H1 (cell line): ENCODE data around the gene ATP6V1G3. TPM values are rescaled to one million over a fixed set of nuclear protein-coding genes. Genes with fewer than 3 reads are reported as not detected.

Source experiments
- CTCF ChIA-PET: fragments of 300-600 bp; sonication (Branson Sonifier 250); formaldehyde crosslinking; loops from one replicate; lab custom pipeline; 2021; ENCODE audit not compliant: partially characterized antibody; lab: Charles Lee
- POLR2A ChIA-PET: fragments of 300-600 bp; sonication (Branson Sonifier 250); formaldehyde crosslinking; loops from one replicate; lab custom pipeline; 2021; ENCODE audit warnings: inconsistent platforms; ENCODE audit not compliant: partially characterized antibody; lab: Charles Lee
- DNase-seq, 2 experiments: peaks; one replicate each; pipeline versions ENCODE4 v3.0.0 to v3.0.0-alpha.2; 2010 to 2022; ENCODE audit warnings: low spot score in 2 of 2, low read depth in 1 of 2, mixed read lengths in 1 of 2
- FAIRE-seq: peaks from 2 replicates; lab custom pipeline; 2011; peaks lifted over from hg19 to GRCh38; lab: Jason Lieb, UNC
- H2AFZ ChIP-seq: 2 replicates; pipeline ENCODE4 v1.8.1; 2012; ENCODE audit warnings: low read length, inconsistent platforms
- H2AK5ac ChIP-seq: 2 replicates; pipeline ENCODE4 v1.6.1; 2013; ENCODE audit warnings: low read depth, low read length
- H2BK120ac ChIP-seq: replicated peaks from 2 replicates; pipeline ENCODE3; 2013; ENCODE audit warnings: low read depth, low read length, inconsistent platforms
- H2BK12ac ChIP-seq: 2 replicates; pipeline ENCODE4 v1.6.1; 2013; ENCODE audit warnings: low read depth, low read length
- H2BK15ac ChIP-seq: 2 replicates; pipeline ENCODE4 v1.6.1; 2013; ENCODE audit warnings: low read length
- H2BK20ac ChIP-seq: 2 replicates; pipeline ENCODE4 v1.6.1; 2013; ENCODE audit warnings: low read length
- H2BK5ac ChIP-seq: 2 replicates; pipeline ENCODE4 v1.6.1; 2013; ENCODE audit warnings: low read depth, low read length
- H3K14ac ChIP-seq: 2 replicates; pipeline ENCODE4 v1.6.1; 2013; ENCODE audit warnings: inconsistent platforms; ENCODE audit not compliant: insufficient read length
- H3K18ac ChIP-seq: 2 replicates; pipeline ENCODE4 v1.6.1; 2013; ENCODE audit warnings: low read length; ENCODE audit errors: extremely low read depth
- H3K23ac ChIP-seq: 2 replicates; pipeline ENCODE4 v1.6.1; 2013; ENCODE audit warnings: inconsistent platforms; ENCODE audit not compliant: insufficient read length
- H3K23me2 ChIP-seq: 2 replicates; pipeline ENCODE4 v1.6.1; 2013; ENCODE audit warnings: low read depth, low read length
- H3K27ac ChIP-seq: 2 replicates; pipeline ENCODE4 v1.6.1; 2011; ENCODE audit warnings: low read depth, low read length, inconsistent platforms
- H3K27me3 ChIP-seq, 4 experiments: replicated peaks in 1 of 4; 1 replicate in 1 of 4; 2 replicates in 3 of 4; pipeline versions ENCODE4 v1.6.1 to v1.8.1; 2011 to 2013; ENCODE audit warnings: low read length in 3 of 4, mild to moderate bottlenecking in 3 of 4, inconsistent platforms in 2 of 4, mixed read lengths in 2 of 4, moderate library complexity in 1 of 4; ENCODE audit not compliant: control insufficient read depth in 3 of 4, insufficient read depth in 3 of 4; ENCODE audit errors: extremely low read depth in 1 of 4
- H3K36me3 ChIP-seq, 4 experiments: 2 replicates each; pipeline versions ENCODE4 v1.6.1 to v1.8.1; 2011 to 2013; ENCODE audit warnings: mild to moderate bottlenecking in 4 of 4, low read length in 3 of 4, moderate library complexity in 2 of 4, control low read depth in 1 of 4, inconsistent platforms in 1 of 4; ENCODE audit not compliant: insufficient read depth in 4 of 4, control insufficient read depth in 2 of 4
- H3K4ac ChIP-seq: replicated peaks from 2 replicates; pipeline ENCODE3; 2013; ENCODE audit warnings: low read length, low read depth, mixed read lengths, inconsistent platforms; ENCODE audit not compliant: insufficient read length
- H3K4me1 ChIP-seq, 4 experiments: replicated peaks in 1 of 4; 1 replicate in 1 of 4; 2 replicates in 3 of 4; pipeline versions ENCODE4 v1.6.1 to v1.8.1; 2011 to 2013; ENCODE audit warnings: low read length in 3 of 4, inconsistent platforms in 2 of 4, mixed read lengths in 1 of 4; ENCODE audit not compliant: insufficient read depth in 4 of 4, control insufficient read depth in 3 of 4
- H3K4me2 ChIP-seq, 2 experiments: 2 replicates each; pipeline versions ENCODE4 v1.6.1 to v1.8.1; 2011 to 2013; ENCODE audit warnings: low read depth in 2 of 2, low read length in 2 of 2, control low read depth in 1 of 2, inconsistent platforms in 1 of 2, mild to moderate bottlenecking in 1 of 2; ENCODE audit not compliant: insufficient read depth in 1 of 2
- H3K4me3 ChIP-seq, 4 experiments: fragments of 200-600, 300-600 bp in 1 of 4; sonication (generic), shearing (Covaris generic), sonication (Bioruptor Twin) in 1 of 4; 2 replicates each; pipeline versions ENCODE4 v1.5.1 to v1.8.1; 2011 to 2016; ENCODE audit warnings: low read length in 4 of 4, low read depth in 3 of 4, control low read depth in 2 of 4, inconsistent platforms in 2 of 4, mild to moderate bottlenecking in 2 of 4, mixed read lengths in 1 of 4, moderate library complexity in 1 of 4; ENCODE audit not compliant: insufficient read depth in 2 of 4; ENCODE audit errors: extremely low read depth in 1 of 4
- H3K56ac ChIP-seq: replicated peaks from 2 replicates; pipeline ENCODE3; 2013; ENCODE audit warnings: low read depth, mild to moderate bottlenecking, mixed read lengths, low read length, inconsistent platforms; ENCODE audit not compliant: insufficient read length
- H3K79me1 ChIP-seq: 2 replicates; pipeline ENCODE4 v1.6.1; 2013; ENCODE audit warnings: low read depth, low read length, control low read depth
- H3K79me2 ChIP-seq, 2 experiments: 2 replicates each; pipeline versions ENCODE4 v1.6.1 to v1.8.1; 2012 to 2013; ENCODE audit warnings: low read length in 2 of 2, mild to moderate bottlenecking in 2 of 2, inconsistent platforms in 1 of 2; ENCODE audit not compliant: insufficient read depth in 2 of 2, control insufficient read depth in 1 of 2
- H3K9ac ChIP-seq, 4 experiments: replicated peaks in 1 of 4; 1 replicate in 1 of 4; 2 replicates in 3 of 4; pipeline versions ENCODE4 v1.6.1 to v1.8.1; 2011 to 2013; ENCODE audit warnings: low read depth in 3 of 4, low read length in 3 of 4, control low read depth in 2 of 4, mild to moderate bottlenecking in 2 of 4, moderate library complexity in 2 of 4, inconsistent platforms in 1 of 4; ENCODE audit errors: extremely low read depth in 1 of 4
- H3K9me3 ChIP-seq, 2 experiments: 2 replicates each; pipeline versions ENCODE4 v1.6.1 to v1.8.1; 2012 to 2013; ENCODE audit warnings: mild to moderate bottlenecking in 2 of 2, moderate library complexity in 2 of 2, control low read depth in 1 of 2, inconsistent platforms in 1 of 2, low read depth in 1 of 2, low read length in 1 of 2, mixed read lengths in 1 of 2; ENCODE audit not compliant: insufficient read depth in 2 of 2
- H4K20me1 ChIP-seq, 2 experiments: replicated peaks in 1 of 2; 2 replicates each; pipeline versions ENCODE3 to v1.8.1; 2011 to 2013; ENCODE audit warnings: inconsistent platforms in 2 of 2, low read length in 2 of 2, mild to moderate bottlenecking in 1 of 2; ENCODE audit not compliant: insufficient read depth in 2 of 2, control insufficient read depth in 1 of 2
- H4K5ac ChIP-seq: 2 replicates; pipeline ENCODE4 v1.6.1; 2013; ENCODE audit warnings: low read length, low read depth, mixed read lengths, inconsistent platforms; ENCODE audit not compliant: insufficient read length
- H4K8ac ChIP-seq: 2 replicates; pipeline ENCODE4 v1.8.0; 2013; ENCODE audit warnings: mild to moderate bottlenecking, moderate library complexity, low read length, inconsistent platforms; ENCODE audit not compliant: insufficient read depth; ENCODE audit errors: extremely low read depth
- H4K91ac ChIP-seq: replicated peaks from 2 replicates; pipeline ENCODE3; 2013; ENCODE audit warnings: low read length, mixed read lengths, inconsistent platforms; ENCODE audit not compliant: insufficient read length
- BACH1 ChIP-seq: IDR thresholded peaks from 2 replicates; pipeline ENCODE4 v1.6.1; 2012; ENCODE audit warnings: low read length, improper control_type of control experiment
- BCL11A ChIP-seq, 2 experiments: IDR thresholded peaks; one replicate each; pipeline ENCODE4 v1.6.1; 2011; ENCODE audit warnings: low read depth in 2 of 2, low read length in 2 of 2, mild to moderate bottlenecking in 2 of 2
- CHD1 ChIP-seq: IDR thresholded peaks from 2 replicates; pipeline ENCODE4 v1.6.1; 2012; ENCODE audit warnings: low read depth, low read length, improper control_type of control experiment
- CTBP2 ChIP-seq: IDR thresholded peaks from 2 replicates; pipeline ENCODE4 v1.7.0; 2011; ENCODE audit warnings: borderline replicate concordance, mild to moderate bottlenecking, moderate library complexity, mixed read lengths, low read length; ENCODE audit not compliant: insufficient read depth, insufficient read length
- FOSL1 ChIP-seq: IDR thresholded peaks from 2 replicates; pipeline ENCODE4 v1.6.1; 2011; ENCODE audit warnings: mild to moderate bottlenecking, low read depth, low read length, moderate library complexity; ENCODE audit not compliant: insufficient read depth
- KDM4A ChIP-seq: IDR thresholded peaks from one replicate; pipeline ENCODE4 v1.7.1; 2012; ENCODE audit warnings: low read depth, mild to moderate bottlenecking, moderate library complexity, low read length, inconsistent platforms; ENCODE audit not compliant: severe bottlenecking
- KDM5A ChIP-seq: fragments of 200-600 bp; IDR thresholded peaks from 2 replicates; pipeline ENCODE4 v1.7.1; 2012; ENCODE audit warnings: mild to moderate bottlenecking, low read length, inconsistent platforms, mixed read lengths
- NANOG ChIP-seq: IDR thresholded peaks from 2 replicates; pipeline ENCODE4 v1.6.1; 2011; ENCODE audit warnings: low read length, low read depth, mild to moderate bottlenecking, inconsistent platforms; ENCODE audit not compliant: insufficient read depth, poor library complexity, severe bottlenecking
- SIX5 ChIP-seq: IDR thresholded peaks from 2 replicates; pipeline ENCODE4 v1.6.1; 2011; ENCODE audit warnings: mild to moderate bottlenecking, low read depth, low read length
- SP1 ChIP-seq: IDR thresholded peaks from 2 replicates; pipeline ENCODE4 v1.6.1; 2011; ENCODE audit warnings: low read depth, low read length
- SP2 ChIP-seq: IDR thresholded peaks from 2 replicates; pipeline ENCODE4 v1.6.1; 2012; ENCODE audit warnings: mild to moderate bottlenecking, low read length, inconsistent platforms
- WGBS, 2 experiments: shearing (Covaris generic) in 1 of 2; methylation state at CpG; one replicate each; pipeline versions ENCODE4 v1.1.6 to v1.1.7; 2013 to 2015; ENCODE audit warnings: low lambda C conversion rate in 2 of 2, mixed read lengths in 2 of 2, inconsistent platforms in 1 of 2, low coverage in 1 of 2, missing lambda C conversion rate in 1 of 2; ENCODE audit not compliant: insufficient replicate concordance in 2 of 2, insufficient coverage in 1 of 2, insufficient read length in 1 of 2; ENCODE audit errors: extremely low coverage in 1 of 2, missing lambda C conversion rate in 1 of 2; 5-methylcytosine and 5-hydroxymethylcytosine counted together
- polyA plus RNA-seq, 7 experiments: library from polyadenylated mRNA; depleted of rRNA in 3 of 7; stranded (reverse) in 5 of 7; unstranded in 2 of 7; fragments of >200 nt in 5 of 7; fragments of 200-250 nt in 2 of 7; gene quantifications; 1 replicate in 5 of 7; 2 replicates in 1 of 7; 4 replicates in 1 of 7; pipeline versions ENCODE4 v1.2.1 to v1.2.3, GENCODE V29; 2011 to 2013; ENCODE audit warnings: missing spikeins in 2 of 7, mixed read lengths in 2 of 7
- total RNA-seq: library from RNA; stranded (reverse); fragmentation: NEBNext Ultra II Directional; extraction: Animal tissue kit (Norgen Biotek cat#: 25700); gene quantifications from 2 replicates; pipeline ENCODE4 v1.2.1, GENCODE V29; 2021
- TF ChIP-seq, protein P1 (sequence below): IDR thresholded peaks from 2 replicates; pipeline ENCODE4 v1.6.1; 2011; ENCODE audit warnings: low read depth, mild to moderate bottlenecking, low read length; ENCODE audit not compliant: insufficient read depth

ATP6V1G3 gene
- total and polyA plus RNA-seq, 2 of the 8 experiments (the other 6 are each of a cell fraction or from before 2014, with no cell fraction given) = not detected

DNA sequence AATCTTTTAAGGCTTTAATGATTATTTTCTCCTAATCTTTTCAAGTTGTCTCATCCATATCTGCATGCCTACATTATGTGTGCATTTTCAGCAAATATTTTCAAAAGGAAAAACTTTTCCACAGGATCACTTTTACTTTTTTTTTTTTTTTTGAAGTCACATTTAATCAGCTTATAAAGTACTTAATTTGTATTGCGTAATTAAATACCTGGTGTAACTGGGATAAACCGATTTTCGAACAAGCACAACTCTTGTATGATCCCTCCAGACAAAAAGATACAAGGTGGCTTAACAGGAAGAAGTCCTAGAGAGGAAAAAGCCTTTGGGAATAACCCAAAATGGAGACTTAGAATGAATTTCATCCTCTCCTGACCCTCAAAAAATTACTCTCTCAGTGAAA lies 1.3 kb upstream of the ATP6V1G3 start:
- no peak overlapping the region for H2BK120ac ChIP-seq
- CTCF ChIA-PET = interaction anchor here (0.7 kb wide), 1 partner anchor 616 kb away, joined by 3 read pairs; no protein-coding TSS in a partner anchor
- no peak overlapping the region for H2AFZ ChIP-seq
- no peaks in the 10 kb centered on the region for H3K79me2 ChIP-seq
- 92% methylated on average over 3 of the region's 3 CpGs; no CpG with 5 or more reads in 1 of the 2 experiments for WGBS, 2 experiments
- H3K56ac ChIP-seq = no peak overlapping the region
- H3K9me3 ChIP-seq = no peaks in the 10 kb centered on the region
- no peak overlapping the region for H3K4me2 ChIP-seq
- no peak overlapping the region for H4K5ac ChIP-seq
- H3K23me2 ChIP-seq = no peaks in the 10 kb centered on the region; the same call in 1 of the 2 replicates
- no peak overlapping the region for H3K4me3 ChIP-seq
- POLR2A ChIA-PET = no interaction called here
- H2BK20ac ChIP-seq = no peak overlapping the region
- no peaks in the 10 kb centered on the region for H3K4me1 ChIP-seq
- no peak overlapping the region for H2AK5ac ChIP-seq
- no peaks in the 10 kb centered on the region for H3K79me1 ChIP-seq
- H2BK12ac ChIP-seq = no peak overlapping the region
- no peak overlapping the region for H3K18ac ChIP-seq
- DNase-seq (no peak), FAIRE-seq (no peak)
- no peak overlapping the region for H3K9ac ChIP-seq
- H3K27me3 ChIP-seq = no peaks in the 10 kb centered on the region
- no peak overlapping the region for H2BK15ac ChIP-seq
- H3K23ac ChIP-seq = no peak overlapping the region
- no peaks in the 10 kb centered on the region for H4K20me1 ChIP-seq
- no peak overlapping the region for H2BK5ac ChIP-seq
- no peaks in the 10 kb centered on the region for H3K36me3 ChIP-seq
- no peak overlapping the region for H3K14ac ChIP-seq
- H3K4ac ChIP-seq = no peak overlapping the region
- no peak overlapping the region for H4K8ac ChIP-seq
- no peak overlapping the region for H4K91ac ChIP-seq
- no peak overlapping the region for H3K27ac ChIP-seq
- TF ChIP-seq FOSL1 (no peak), NANOG (no peak), BCL11A (IDR thresholded peaks at IDR 0.05; ENCODE audit: low read depth in 2 of 2, low read length in 2 of 2) (no peak), SIX5 (no peak), KDM4A (no peak), SP2 (no peak), SP1 (no peak), CTBP2 (no peak), CHD1 (no peak), BACH1 (no peak), KDM5A (no peak)
- TF ChIP-seq, protein P1, sequence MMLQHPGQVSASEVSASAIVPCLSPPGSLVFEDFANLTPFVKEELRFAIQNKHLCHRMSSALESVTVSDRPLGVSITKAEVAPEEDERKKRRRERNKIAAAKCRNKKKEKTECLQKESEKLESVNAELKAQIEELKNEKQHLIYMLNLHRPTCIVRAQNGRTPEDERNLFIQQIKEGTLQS = no peak
